GM21723 (cell line): ENCODE measurements around the gene M1AP.
"Not testable (repeated sequence)": the region's sequence is repeated elsewhere in the genome, so short reads cannot be mapped to it uniquely, and the experiment has no call there.

Source experiments
- ATAC-seq: cut with Tn5 transposase; IDR thresholded peaks from one replicate; pipeline ENCODE4 v1.9.1; 2021; ENCODE audit warnings: mild to moderate bottlenecking, moderate library complexity; ENCODE audit not compliant: unreplicated experiment

M1AP gene

GRCh38 chr2:74653985-74654882, 6.1 kb upstream of the M1AP start, which contains the start of gene SEMA4F:
SEMA4F (plus strand) TSS chr2:74654247; CDS start chr2:74654377, 130 bp downstream.
- ATAC-seq, result peak; percentile 99

GRCh38 chr2:74653589-74653984, 5.5 kb upstream of the M1AP start:
- peak; percentile 31 for ATAC-seq

- ATAC-seq, result no peak
Observed at GRCh38 chr2:74646834-74647482, 1.2 kb downstream of the M1AP start.

- ATAC-seq, result no peak
Observed at GRCh38 chr2:74646201-74646600, 1.9 kb downstream of the M1AP start.

GRCh38 chr2:74645344-74645743, 2.8 kb downstream of the M1AP start:
- ATAC-seq, result no peak

GRCh38 chr2:74639550-74639949, 8.6 kb downstream of the M1AP start:
- ATAC-seq, result no peak

GRCh38 chr2:74632939-74633312, 15.2 kb downstream of the M1AP start:
- no peak for ATAC-seq

GRCh38 chr2:74632209-74632938, 15.8 kb downstream of the M1AP start:
- ATAC-seq, result no peak

- not testable (repeated sequence) for ATAC-seq
Observed at GRCh38 chr2:74630454-74630853, 17.7 kb downstream of the M1AP start.

- ATAC-seq, result no peak
Observed at GRCh38 chr2:74628538-74629105, 19.5 kb downstream of the M1AP start.

GRCh38 chr2:74625658-74626425, 22.3 kb downstream of the M1AP start:
- ATAC-seq, result no peak

GRCh38 chr2:74620671-74621070, 27.5 kb downstream of the M1AP start:
- no peak for ATAC-seq

- peak; percentile 69 for ATAC-seq
Observed at GRCh38 chr2:74619651-74620297, 28.4 kb downstream of the M1AP start.

GRCh38 chr2:74618410-74619083, 29.6 kb downstream of the M1AP start:
- ATAC-seq, result no peak

GRCh38 chr2:74617122-74617521, 31.0 kb downstream of the M1AP start:
- no peak for ATAC-seq

GRCh38 chr2:74606927-74607326, 41.2 kb downstream of the M1AP start:
- ATAC-seq, result no peak

GRCh38 chr2:74603282-74604000, 44.7 kb downstream of the M1AP start:
- ATAC-seq, result no peak

GRCh38 chr2:74602586-74603281, 45.4 kb downstream of the M1AP start:
- no peak for ATAC-seq
